NCI-H1694 treated with DMSO at 0.1 percent for 48 hours (cell line): Measurements from ENCODE around the gene UXS1.
"Not testable (repeated sequence)": the region's sequence is repeated elsewhere in the genome, so short reads cannot be mapped to it uniquely, and the experiment has no call there.

Experiments used
- DNase-seq: peaks from one replicate; lab custom pipeline; 2025; lab: John Stamatoyannopoulos, UW

UXS1 gene

DNA sequence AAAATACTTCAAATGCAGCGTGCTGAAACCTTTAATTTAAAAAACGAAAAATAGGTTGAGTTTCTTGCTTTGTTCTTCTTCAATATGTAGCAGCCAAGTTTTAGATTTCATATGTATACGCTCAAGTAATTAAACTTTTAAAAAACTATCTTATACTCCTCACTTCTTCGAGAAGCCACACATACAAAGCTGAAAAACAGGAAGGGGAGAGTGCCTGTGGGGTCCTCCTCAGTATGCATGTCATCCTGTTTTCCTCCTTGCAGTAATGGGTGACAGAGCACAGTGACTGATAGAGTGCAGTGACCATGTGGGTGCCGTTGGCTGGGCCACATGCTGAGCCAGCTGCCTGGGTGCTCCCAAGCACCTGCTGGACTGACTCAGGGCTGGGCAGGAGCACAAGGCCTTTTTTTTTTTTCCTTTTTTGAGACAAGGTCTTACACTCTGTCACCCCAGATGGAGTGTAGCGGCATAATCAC, 33.3 kb downstream of the UXS1 start:
- no peak for DNase-seq

DNA sequence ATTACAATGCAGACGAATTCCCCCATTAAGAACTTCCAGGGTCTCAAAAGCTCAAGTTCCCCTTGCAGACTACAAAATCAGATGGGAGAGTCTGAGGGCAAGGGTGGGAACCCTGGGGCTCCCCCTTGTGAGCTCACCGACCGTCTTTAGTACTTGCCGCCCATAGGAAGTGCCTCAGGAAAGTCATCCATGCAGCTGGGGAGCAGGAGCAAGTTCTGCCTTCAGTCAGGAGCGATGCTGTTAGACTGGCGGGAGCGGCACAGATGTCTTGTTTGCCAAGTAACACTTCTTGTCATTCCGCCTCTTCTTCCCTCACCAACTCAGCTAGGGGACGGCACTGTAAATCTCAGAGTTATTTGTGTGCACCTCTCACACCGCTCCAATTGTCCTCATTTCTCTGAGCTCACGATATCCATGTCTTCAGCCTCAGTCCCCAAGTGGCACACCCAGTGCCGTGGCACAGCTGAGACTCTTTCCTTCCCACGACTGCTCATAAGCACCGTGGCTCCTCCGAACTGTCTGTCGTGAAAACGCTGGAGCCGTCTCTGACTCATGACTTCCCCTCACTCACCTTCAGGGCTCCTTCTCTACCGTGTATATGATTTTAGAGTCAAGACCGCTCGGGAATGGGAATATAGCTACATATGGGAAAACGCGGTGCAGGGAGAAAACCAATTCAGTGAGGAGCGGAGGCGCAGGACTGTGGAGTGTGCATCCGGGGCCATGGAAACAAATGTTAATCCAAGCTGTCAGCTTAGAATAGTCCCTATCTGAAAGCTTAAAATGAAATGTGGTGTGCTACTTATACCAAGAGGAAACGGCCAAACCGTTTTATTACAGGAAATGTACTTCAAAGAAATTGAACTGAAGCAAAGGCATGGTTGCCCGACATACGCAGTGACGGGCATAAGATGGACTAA, 34.0 kb downstream of the UXS1 start:
- DNase-seq = no peak

DNA sequence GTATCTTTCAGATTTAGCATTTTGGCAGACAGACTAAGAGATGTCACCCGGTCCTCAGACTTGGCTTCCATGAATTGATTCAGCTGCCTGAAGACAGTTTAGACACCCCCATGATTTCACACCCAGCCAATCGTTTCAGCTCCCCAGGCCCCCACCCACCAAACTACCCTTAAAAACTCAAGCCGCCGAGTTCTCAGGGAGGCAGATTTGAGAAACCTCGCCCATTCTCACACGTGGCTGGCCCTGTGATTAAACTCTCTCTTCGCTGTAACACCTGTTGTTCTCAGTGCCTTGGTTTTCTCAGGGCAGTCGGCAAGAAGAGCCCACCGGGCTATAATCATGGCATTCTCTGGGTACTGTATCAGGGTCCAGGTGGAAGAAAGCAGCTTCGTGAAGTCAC, 35.2 kb downstream of the UXS1 start:
- DNase-seq = no peak

DNA sequence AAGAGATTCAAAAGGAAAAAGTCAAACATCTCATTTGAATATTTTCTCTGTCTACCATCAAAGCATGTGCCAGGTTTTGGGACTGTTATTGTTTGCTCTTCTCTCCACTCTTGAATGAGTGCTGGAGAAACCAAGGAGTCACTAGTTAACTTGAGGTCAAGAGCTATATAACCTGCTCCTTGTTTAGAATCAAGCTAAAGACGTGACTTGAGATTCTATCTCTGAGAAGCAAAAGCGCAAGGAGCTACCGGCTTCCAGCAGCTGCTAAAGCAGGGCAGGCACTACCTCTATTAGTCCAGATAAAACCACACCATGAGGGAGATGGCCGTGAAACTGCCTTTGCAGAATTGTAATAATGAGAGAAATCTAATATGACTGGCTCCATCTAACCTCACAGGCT, 36.0 kb downstream of the UXS1 start:
- no peak for DNase-seq

DNA sequence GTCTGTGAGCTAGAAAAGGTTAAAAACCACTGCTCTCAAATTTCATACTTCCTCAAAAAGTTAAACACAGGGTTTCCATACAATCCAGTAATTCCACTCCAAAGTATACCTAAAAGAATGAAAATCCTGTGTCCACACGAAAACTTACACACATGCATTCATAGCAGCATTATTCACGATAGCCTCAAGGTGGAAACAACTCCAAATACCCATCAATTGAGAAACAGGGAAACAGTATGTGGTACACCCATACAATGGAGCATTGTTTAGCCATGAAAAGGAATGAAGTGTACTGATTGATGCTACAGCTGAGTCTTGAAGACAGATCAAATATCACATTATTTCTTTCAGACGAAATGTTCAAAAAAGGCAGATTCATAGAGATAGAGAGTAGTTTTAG, 36.7 kb downstream of the UXS1 start:
- no peak for DNase-seq

DNA sequence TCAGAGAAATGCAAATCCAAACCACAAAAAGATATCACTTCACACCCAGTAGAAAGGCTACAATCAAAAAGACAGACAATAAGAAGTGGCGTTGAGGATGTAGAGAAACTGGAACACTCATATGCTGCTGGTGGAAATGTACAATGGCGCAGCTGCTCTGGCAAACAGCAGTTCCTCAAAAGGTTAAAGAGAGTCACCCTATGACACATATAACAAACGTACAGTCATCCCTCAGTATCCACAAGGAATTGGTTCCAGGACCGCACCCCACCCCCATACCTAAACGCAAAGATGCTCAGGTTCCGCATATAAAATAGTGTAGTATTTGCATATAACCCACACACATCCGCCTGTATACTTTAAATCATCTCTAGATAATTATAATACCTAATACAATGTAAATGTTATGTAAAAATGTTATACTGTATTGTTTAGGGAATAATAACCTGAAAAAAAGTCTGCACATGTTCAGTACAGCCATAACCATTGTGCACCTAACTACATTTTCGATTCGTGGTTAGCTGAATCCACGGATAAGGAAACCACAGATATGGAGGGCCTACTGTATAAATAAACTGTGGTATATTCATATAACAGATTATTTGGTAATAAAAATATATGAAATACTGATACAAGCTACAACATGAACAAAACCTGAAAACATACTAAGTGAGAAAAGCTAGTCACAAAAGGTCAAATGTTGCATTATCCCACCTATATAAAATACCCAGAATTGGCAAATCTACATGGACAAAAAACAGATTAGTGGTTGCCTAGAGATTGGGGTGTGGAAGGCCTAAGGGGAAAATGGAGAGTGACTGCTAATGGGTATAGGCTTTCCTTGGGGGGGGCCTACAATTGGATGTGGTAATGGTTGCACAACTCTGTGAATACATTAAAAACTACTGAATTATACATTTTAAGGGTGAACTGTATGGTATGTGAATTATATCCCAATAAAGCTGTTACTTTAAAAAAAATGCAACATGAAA, 37.5 kb downstream of the UXS1 start:
- DNase-seq = no peak

DNA sequence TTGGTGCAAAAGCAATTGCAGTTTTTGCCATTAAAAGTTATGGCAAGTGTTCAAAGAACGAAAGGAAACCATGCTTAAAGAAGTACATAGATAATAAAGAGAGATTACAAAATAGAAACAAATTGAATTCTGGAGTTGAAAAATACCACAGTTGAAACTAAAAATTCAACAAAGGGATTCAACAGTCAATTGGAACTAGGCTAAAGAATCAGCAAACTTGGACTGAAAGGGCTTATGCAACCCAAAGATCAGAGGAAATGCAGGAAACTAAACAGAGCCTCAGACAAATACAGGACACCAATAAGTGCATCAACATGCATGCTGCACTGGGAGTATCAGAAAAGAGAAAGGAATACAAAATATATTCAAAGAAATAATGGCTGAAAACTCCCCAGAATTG, 40.3 kb downstream of the UXS1 start:
- DNase-seq = no peak

DNA sequence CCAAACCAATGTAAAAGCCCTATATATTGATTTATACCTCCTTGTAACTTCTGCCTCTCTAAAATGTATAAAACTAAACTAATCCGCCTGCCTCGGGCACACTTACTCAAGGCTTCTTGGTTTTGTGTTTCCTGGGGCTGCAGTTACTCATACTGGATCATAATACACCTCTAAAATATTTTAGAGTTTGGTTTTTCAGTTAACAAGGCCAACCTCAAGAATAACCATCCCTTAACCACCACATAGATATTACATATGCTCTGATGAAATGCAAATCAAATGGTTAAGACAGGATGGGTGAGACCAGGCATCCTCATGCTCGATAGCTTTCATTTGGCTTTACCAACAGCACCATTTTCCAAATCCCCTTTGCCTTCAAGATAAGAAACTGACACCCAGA, 46.4 kb downstream of the UXS1 start:
- DNase-seq = no peak

DNA sequence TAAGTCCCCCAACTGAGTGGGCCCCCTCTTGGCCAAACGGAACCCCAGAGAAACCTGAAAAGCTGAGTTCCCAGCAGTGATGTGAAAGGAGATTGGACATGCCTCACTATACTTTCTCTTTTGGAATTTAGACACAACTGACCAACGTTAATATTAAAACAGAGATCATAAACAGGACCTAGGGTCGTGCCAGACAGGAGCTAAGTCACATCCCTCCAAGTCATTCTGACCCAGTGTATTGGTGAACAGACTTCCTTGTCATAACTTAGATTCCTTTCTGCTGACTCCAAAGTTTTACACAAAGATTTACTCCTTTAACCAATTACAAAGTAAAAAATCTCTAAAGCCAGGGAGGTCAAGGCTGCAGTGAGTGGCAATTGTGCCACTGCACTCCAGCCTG, 46.9 kb downstream of the UXS1 start:
- DNase-seq = no peak

DNA sequence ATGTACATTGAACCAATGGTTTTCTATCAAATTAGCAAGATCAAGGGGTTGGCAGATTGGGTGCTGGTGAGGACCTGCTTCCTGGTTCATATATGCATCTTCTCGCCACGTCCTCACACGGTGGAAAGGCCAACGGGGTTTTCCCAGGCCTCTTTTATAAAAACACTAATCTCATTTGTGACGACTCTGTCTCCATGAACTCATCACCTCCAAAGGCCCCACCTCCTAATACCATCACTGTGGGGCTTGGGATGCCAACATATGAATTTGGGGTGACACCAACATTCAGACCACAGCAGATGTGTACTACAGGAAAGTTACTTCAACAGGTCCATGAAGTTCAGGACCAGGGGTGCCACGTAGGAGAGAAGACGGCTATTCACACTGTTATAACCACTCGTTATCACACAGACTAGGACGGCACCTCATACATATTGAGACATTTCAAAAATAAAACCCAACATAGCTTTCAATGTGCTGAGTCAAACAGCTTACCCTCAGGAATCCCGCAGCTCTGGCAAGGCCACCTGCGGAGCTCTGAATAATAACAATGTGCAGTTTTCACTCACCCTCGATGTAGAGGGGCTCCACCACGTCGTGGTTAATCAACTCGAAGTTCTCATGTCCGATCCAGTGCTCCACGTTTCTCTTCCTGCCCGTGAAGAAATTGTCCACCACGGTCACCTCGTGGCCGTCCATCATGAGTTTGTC, 49.3 kb downstream of the UXS1 start:
- no peak for DNase-seq

DNA sequence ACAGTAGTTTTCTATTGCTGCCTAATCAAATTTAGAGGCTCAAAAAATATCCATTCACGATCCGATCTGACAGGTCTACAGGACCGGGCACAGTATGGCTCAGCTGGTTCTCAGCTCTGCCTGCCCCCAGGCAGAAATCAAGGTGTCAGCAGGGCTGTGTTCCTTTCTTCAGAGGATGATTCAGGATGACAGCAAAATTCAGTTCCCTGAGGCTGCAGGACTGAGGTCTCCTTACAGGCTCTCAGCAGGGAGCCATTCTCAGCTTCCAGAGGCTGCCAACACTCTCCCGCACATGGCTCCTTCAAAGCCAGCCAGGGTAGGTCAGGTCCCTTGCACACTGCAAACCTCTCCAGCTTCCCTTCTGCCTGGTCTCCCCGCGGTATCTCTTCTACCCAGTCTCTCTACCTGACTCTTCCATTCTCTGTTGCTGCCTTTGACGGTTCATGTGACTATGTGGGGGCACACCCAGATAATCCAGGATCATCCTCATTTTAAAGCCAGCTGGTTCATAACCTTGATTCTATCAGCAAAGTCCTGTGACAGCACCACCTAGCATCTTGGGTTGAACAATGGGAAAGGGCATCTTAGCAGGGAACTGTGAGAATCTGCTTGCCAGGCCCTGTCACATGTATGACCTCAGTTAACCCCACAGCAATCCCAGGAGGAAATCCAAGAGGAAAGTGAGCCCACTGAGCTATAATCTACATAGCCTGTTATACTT, 50.4 kb downstream of the UXS1 start:
- no peak for DNase-seq

DNA sequence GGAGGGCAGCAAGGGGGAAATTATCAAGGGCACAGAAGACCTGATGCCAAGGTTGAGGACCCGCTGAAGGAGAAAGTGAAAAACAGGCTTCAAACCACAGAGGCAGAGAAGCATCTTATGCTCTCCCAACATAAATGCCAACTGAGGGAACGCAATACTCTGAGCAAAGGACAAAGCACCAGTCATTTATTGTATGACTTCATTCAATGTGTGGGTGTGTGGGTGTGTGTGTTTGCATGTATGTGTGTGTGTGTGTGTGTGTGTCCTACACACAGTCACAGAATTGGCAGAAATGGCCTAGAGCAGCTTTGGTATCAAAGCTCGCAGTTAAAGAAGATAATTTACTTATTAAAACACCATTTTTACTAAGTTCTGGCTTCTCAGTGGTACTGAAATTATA, 51.4 kb downstream of the UXS1 start:
- DNase-seq = no peak

DNA sequence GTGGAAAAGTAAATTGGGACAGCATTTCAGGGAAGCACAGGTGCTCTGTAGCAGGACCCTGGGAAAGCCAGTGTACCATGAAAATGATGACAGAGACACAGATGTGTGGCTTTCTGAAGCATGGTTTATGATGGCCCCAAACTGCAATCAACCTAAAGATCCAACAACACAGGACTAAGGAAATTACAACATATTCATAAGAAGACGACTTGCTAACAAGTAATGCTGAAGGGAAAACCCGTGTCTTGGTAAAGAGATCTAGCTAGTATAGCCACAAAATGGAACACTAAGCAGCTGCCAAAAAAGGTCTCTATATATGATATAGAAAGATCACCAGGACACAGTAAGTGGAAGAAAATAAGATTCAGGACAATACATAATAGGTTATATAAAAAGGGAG, 53.2 kb downstream of the UXS1 start:
- no peak for DNase-seq

DNA sequence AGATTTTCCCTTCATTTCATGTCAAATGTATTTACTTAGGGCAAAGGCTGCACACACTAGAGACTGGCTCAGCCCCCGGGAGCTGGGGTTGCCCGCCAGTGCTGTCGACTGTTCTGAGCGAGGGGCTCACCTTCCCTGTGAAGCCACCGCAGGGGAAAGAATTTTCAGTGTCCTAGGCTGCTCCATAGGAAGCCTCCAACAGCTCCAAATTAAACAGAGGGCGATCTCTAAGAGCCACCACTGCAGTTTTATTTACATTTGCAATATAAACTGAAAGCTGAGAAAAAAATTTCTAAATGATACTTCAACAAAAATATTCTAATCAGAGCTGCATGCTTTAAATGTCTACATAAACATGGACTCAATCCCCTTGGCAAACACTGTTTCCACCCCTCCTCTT, 54.0 kb downstream of the UXS1 start:
- DNase-seq = no peak

DNA sequence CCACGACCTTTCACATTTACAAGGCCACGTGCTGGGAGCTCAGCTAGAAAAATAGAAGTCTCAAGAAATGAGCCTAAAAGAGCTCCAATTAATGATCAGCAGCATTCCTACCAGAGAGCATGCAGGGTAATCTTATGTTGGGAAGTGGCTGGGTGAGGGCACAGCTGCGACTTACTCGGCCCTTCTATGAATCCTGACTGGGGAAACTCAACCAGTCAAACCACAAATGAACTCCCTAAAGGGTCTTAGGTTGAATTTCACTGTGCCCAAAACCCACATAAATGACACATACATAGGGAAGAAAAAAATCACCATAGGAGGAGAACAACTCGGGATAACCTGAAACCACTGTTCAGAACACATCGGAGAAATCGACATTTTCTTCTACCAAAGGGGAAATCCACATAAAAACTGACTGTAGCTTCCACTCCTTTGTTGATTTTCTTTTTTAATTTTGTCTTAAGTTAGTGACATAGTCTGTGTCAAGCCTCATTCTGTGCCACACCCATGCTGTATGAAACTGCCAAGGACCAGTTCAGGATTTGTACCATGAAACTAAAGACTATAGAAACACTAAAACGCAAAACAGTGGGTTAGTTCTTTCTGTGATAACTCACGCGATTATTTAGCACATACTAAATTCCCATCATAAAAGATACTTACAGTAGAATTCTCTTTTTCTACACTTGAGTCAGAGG, 54.7 kb downstream of the UXS1 start:
- DNase-seq = no peak

DNA sequence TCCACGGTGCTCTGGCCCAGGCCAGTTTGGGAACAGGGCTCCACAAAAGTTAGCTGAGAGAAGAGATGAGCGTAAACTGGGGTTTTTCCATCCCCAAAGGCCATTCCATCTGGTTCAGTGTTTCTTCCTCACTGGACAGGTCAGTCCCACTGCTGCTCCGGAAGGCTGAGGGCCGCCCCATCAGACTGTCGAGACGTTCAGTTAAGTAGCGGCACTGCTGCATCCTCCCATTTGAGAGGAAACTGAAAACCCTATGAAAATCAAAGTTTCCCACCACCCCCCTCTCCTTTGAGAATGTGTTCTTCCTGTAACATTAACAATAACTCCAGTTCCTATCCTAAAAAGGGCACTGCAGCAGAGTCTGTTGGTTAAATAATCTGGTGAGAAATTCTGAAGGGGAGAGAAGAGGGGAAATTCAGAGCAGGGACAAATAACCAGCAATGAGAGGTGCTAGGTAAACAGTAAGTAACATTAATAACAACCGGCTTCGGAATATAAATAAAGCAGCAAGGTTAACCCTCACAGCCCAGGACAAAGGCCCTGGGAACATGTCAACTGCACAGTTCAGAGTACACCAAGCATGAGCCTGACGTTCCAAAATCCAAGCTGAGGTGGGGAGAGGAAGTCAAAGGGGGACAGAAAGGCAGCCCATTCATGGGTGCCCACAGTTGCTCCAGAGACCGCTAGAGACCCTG, 55.4 kb downstream of the UXS1 start:
- no peak for DNase-seq

DNA sequence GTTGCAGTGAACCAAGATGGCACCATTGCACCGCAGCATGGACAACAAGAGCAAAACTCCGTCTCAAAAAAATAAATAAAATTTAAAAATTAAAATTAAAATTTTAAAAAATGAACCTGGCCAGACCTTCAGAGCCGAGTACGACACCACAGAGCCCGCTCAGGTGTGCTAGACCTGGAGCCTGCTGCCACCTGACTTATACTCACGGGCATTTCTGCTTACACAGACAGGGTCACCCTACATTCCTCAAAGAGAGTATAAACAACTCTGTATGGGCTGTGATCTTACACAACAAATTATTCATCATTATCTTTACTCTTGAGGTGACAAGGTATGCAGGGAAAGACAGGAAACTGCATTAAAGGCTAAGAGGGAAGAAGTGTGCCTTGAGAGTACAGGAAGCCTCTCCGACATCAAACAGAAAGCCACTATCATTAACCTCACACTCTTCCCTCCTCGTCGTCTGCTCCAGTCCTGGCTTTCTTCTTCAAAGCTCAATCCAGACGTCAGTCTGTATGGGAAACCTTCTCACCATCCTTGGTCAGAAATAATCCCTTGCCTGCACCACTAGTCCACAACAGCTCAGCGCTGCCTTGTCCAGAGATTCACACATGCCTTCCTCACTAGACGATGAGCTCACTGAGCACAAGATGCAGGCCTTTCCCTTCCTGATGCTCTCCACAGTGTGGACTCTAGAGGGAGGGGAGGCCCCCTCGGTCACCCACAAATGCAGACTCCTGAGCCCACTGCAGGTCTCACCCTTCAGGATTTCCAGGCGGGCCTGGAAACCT, 56.2 kb downstream of the UXS1 start:
- DNase-seq = no peak

DNA sequence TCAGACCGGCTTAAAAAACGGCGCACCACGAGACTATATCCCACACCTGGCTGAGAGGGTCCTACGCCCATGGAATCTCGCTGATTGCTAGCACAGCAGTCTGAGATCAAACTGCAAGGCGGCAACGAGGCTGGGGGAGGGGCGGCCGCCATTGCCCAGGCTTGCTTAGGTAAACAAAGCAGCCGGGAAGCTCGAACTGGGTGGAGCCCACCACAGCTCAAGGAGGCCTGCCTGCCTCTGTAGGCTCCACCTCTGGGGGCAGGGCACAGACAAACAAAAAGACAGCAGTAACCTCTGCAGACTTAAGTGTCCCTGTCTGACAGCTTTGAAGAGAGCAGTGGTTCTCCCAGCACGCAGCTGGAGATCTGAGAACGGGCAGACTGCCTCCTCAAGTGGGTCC, 62.9 kb downstream of the UXS1 start:
- DNase-seq = not testable (repeated sequence)

DNA sequence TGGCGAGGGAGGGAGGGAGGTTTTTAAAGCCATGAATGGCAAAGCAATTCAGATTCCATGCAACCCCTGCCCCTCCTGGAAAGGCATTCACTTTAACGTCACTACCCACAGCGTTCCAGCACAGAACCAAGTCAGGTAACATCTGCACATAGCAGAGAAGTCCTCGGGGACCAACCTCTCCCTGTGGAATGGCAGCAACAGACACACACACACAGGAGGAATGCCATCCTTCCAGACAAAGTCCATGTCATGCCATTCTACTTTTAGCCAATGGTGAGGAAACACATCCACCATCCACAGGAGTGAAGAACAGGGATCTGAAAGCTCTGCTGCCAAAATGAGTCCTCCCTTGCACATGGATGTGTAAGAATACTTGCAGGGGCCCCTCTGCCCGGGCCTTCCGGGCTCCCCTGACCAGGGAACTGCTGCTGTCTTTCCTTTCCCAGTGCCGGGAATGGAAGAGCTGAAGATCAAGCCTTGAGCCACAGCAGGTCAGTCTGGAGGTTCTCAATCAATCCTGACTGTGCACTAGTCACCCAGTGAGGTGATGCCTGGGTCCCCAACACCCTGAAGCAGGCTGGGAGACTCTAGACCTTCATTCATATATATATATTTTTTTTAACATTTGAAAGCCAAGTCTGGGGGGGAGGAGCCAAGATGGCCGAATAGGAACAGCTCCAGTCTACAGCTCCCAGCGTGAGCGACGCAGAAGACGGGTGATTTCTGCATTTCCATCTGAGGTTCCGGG, 63.7 kb downstream of the UXS1 start:
- DNase-seq = no peak
